ENCODE data around the gene DTNBP1.

Gene DTNBP1

GRCh38 chr6:15501826-15502445 is 160.9 kb downstream of the DTNBP1 start:
- no peak for DNase-seq (ENCODE audit: low read depth)

GRCh38 chr6:15500901-15501825 is 161.7 kb downstream of the DTNBP1 start:
- DNase-seq (ENCODE audit: low read depth) = no peak

GRCh38 chr6:15500078-15500740 is 162.6 kb downstream of the DTNBP1 start:
- DNase-seq (ENCODE audit: low read depth) = no peak

- DNase-seq (ENCODE audit: low read depth) = no peak
These were observed 163.2 kb downstream of the DTNBP1 start for GRCh38 chr6:15499591-15499990.

- no peak for DNase-seq (ENCODE audit: low read depth)
These were observed 163.7 kb downstream of the DTNBP1 start for GRCh38 chr6:15499125-15499524.

GRCh38 chr6:15498640-15499039 is 164.2 kb downstream of the DTNBP1 start:
- DNase-seq (ENCODE audit: low read depth) = no peak

- DNase-seq (ENCODE audit: low read depth) = no peak
These were observed 166.3 kb downstream of the DTNBP1 start for GRCh38 chr6:15496345-15497131.

- no peak for DNase-seq (ENCODE audit: low read depth)
These were observed 167.4 kb downstream of the DTNBP1 start for GRCh38 chr6:15495375-15495901.

GRCh38 chr6:15493437-15494168 is 169.2 kb downstream of the DTNBP1 start:
- DNase-seq (ENCODE audit: low read depth) = no peak

GRCh38 chr6:15491986-15492269 is 170.9 kb downstream of the DTNBP1 start:
- DNase-seq (ENCODE audit: low read depth) = no peak

- peak; percentile 55 for DNase-seq (ENCODE audit: low read depth)
These were observed 171.4 kb downstream of the DTNBP1 start for GRCh38 chr6:15491255-15491985.

- no peak for DNase-seq (ENCODE audit: low read depth)
These were observed 172.4 kb downstream of the DTNBP1 start for GRCh38 chr6:15490242-15491100.

- no peak for DNase-seq (ENCODE audit: low read depth)
These were observed 173.4 kb downstream of the DTNBP1 start for GRCh38 chr6:15489261-15489962.

GRCh38 chr6:15487262-15487661 is 175.6 kb downstream of the DTNBP1 start:
- no peak for DNase-seq (ENCODE audit: low read depth)

GRCh38 chr6:15485936-15486335 is 176.9 kb downstream of the DTNBP1 start:
- no peak for DNase-seq (ENCODE audit: low read depth)

GRCh38 chr6:15484821-15485220 is 178.0 kb downstream of the DTNBP1 start:
- no peak for DNase-seq (ENCODE audit: low read depth)

- no peak for DNase-seq (ENCODE audit: low read depth)
These were observed 178.7 kb downstream of the DTNBP1 start for GRCh38 chr6:15484140-15484539.

- DNase-seq (ENCODE audit: low read depth) = no peak
These were observed 179.8 kb downstream of the DTNBP1 start for GRCh38 chr6:15483060-15483459.

Data from stimulated activated CD8-positive, alpha-beta memory T cell treated with anti-CD3 and anti-CD28 coated beads, Interleukin-4, amount 100 ng/mL, for 24 hours (primary cell).